GM21529 (cell line): ENCODE results near the gene CIC.
"Not testable (repeated sequence)": the region's sequence is repeated elsewhere in the genome, so short reads cannot be mapped to it uniquely, and the experiment has no call there.

Experiments used
- ATAC-seq: cut with Tn5 transposase; IDR thresholded peaks from one replicate; pipeline ENCODE4 v1.9.1; 2021; ENCODE audit not compliant: unreplicated experiment

CIC gene

GRCh38 chr19:42328106-42328505 is 59.1 kb downstream of the CIC start:
- ATAC-seq = no peak

GRCh38 chr19:42328854-42329253 is 59.8 kb downstream of the CIC start:
- ATAC-seq = no peak

GRCh38 chr19:42330241-42330711 is 61.2 kb downstream of the CIC start:
- ATAC-seq = no peak

- ATAC-seq = not testable (repeated sequence)
Measured at GRCh38 chr19:42331333-42331732, 62.3 kb downstream of the CIC start.

GRCh38 chr19:42332059-42332458 is 63.0 kb downstream of the CIC start:
- ATAC-seq = no peak

- no peak for ATAC-seq
Measured at GRCh38 chr19:42333018-42333417, 64.0 kb downstream of the CIC start.

GRCh38 chr19:42333975-42334696 is 65.1 kb downstream of the CIC start:
- ATAC-seq = no peak

GRCh38 chr19:42334697-42335373 is 65.8 kb downstream of the CIC start:
- ATAC-seq = no peak

GRCh38 chr19:42335374-42335936 is 66.4 kb downstream of the CIC start:
- ATAC-seq = no peak

- no peak for ATAC-seq
Measured at GRCh38 chr19:42335971-42336370, 66.9 kb downstream of the CIC start.

GRCh38 chr19:42339126-42339860 is 70.2 kb downstream of the CIC start:
- not testable (repeated sequence) for ATAC-seq

GRCh38 chr19:42339922-42340321 is 70.9 kb downstream of the CIC start:
- ATAC-seq = not testable (repeated sequence)

- no peak for ATAC-seq
Measured at GRCh38 chr19:42343344-42344110, 74.5 kb downstream of the CIC start.

- no peak for ATAC-seq
Measured at GRCh38 chr19:42344336-42344893, 75.4 kb downstream of the CIC start.
